Measurements from ENCODE around the gene B3GALNT2. TPM values are rescaled to one million over a fixed set of nuclear protein-coding genes. Genes with fewer than 3 reads are reported as not detected.

Gene B3GALNT2
- total RNA-seq, 1 experiment from 2014 or later: 60.6 TPM

- CTCF ChIA-PET: no interaction called here
- no peaks in the 10 kb centered on the region for H3K4me1 ChIP-seq (replicated peaks; ENCODE audit: insufficient read depth)
- DNase-seq: no peak
- H3K79me2 ChIP-seq (ENCODE audit: low read depth): no peaks in the 10 kb centered on the region
- no peaks in the 10 kb centered on the region; the same call in 1 of the 2 replicates for H3F3A ChIP-seq (ENCODE audit: insufficient read depth, low read depth)
- no peaks in the 10 kb centered on the region for H4K20me1 ChIP-seq (ENCODE audit: insufficient read depth)
- H3K4me2 ChIP-seq: no peak overlapping the region
- H3K27ac ChIP-seq: no peak overlapping the region
- 0 out of 2 replicates have a peak, but pooled peaks cover 1% of the 10 kb centered on the region for H3K36me3 ChIP-seq (ENCODE audit: low read depth)
- H3K4me3 ChIP-seq: no peak overlapping the region
- no peaks in the 10 kb centered on the region for H3K27me3 ChIP-seq (ENCODE audit: insufficient read depth, low read depth)
- H2AFZ ChIP-seq: no peak overlapping the region
- H3K9me2 ChIP-seq (ENCODE audit: insufficient read depth): no peaks in the 10 kb centered on the region
- no TSS peak for BruUV-seq (replicated peaks)
- TF ChIP-seq, protein P1, sequence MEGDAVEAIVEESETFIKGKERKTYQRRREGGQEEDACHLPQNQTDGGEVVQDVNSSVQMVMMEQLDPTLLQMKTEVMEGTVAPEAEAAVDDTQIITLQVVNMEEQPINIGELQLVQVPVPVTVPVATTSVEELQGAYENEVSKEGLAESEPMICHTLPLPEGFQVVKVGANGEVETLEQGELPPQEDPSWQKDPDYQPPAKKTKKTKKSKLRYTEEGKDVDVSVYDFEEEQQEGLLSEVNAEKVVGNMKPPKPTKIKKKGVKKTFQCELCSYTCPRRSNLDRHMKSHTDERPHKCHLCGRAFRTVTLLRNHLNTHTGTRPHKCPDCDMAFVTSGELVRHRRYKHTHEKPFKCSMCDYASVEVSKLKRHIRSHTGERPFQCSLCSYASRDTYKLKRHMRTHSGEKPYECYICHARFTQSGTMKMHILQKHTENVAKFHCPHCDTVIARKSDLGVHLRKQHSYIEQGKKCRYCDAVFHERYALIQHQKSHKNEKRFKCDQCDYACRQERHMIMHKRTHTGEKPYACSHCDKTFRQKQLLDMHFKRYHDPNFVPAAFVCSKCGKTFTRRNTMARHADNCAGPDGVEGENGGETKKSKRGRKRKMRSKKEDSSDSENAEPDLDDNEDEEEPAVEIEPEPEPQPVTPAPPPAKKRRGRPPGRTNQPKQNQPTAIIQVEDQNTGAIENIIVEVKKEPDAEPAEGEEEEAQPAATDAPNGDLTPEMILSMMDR (conservative IDR thresholded peaks at IDR 0.05): no peak
- TF ChIP-seq EZH2 (IDR thresholded peaks at IDR 0.05; ENCODE audit: low read depth): no peak
- no peaks in the 10 kb centered on the region for H3K9me3 ChIP-seq (ENCODE audit: insufficient read depth, low read depth)
- POLR2A ChIA-PET (ENCODE audit: unreplicated experiment): no interaction called here
- intact Hi-C loops (cut with micrococcal nuclease; ENCODE audit: unreplicated experiment): no loop called here
Observed at GRCh38 chr1:235429143-235429542, 75.1 kb downstream of the B3GALNT2 start.

- Histone ChIP-seq H3K4me3 (no peak overlapping the region), H3K4me1 (replicated peaks; ENCODE audit: insufficient read depth) (no peaks in the 10 kb centered on the region), H3K4me2 (no peak overlapping the region), H3F3A (ENCODE audit: insufficient read depth, low read depth) (no peaks in the 10 kb centered on the region; the same call in 1 of the 2 replicates), H4K20me1 (ENCODE audit: insufficient read depth) (no peaks in the 10 kb centered on the region), H3K9me2 (ENCODE audit: insufficient read depth) (no peaks in the 10 kb centered on the region), H3K79me2 (ENCODE audit: low read depth) (no peaks in the 10 kb centered on the region), H3K27ac (no peak overlapping the region), H3K36me3 (ENCODE audit: low read depth) (no peaks in the 10 kb centered on the region), H3K9me3 (ENCODE audit: insufficient read depth, low read depth) (no peaks in the 10 kb centered on the region), H3K27me3 (ENCODE audit: insufficient read depth, low read depth) (no peaks in the 10 kb centered on the region), H2AFZ (no peak overlapping the region)
- POLR2A ChIA-PET (ENCODE audit: unreplicated experiment): no interaction called here
- TF ChIP-seq, protein P1 (conservative IDR thresholded peaks at IDR 0.05): no peak
- no peak for TF ChIP-seq EZH2 (IDR thresholded peaks at IDR 0.05; ENCODE audit: low read depth)
- DNase-seq: no peak
- BruUV-seq (replicated peaks): no TSS peak
- CTCF ChIA-PET: no interaction called here
- intact Hi-C loops (cut with micrococcal nuclease; ENCODE audit: unreplicated experiment): no loop called here
Observed at GRCh38 chr1:235427447-235427846, 76.8 kb downstream of the B3GALNT2 start.

DNA sequence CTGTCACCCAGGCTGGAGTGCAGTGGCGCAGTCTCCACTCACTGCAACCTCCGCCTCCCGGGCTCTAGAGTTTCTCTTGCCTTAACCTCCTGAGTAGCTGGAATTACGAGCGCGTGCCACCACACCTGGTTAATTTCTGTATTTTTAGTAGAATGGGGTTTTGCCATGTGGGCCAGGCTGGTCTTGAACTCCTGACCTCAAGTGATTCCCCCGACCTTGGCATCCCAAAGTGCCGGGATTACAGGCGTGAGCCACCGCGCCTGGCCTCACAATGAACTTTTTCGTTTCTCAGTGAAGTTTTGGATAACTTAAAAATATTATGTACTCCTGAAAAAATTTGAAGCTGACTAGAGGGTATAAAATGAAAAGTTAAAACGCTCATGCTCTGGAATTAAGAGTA lies 77.6 kb downstream of the B3GALNT2 start:
- Histone ChIP-seq H3K4me2 (no peak overlapping the region), H3K4me3 (no peak overlapping the region), H3F3A (ENCODE audit: insufficient read depth, low read depth) (no peaks in the 10 kb centered on the region; the same call in 1 of the 2 replicates), H3K4me1 (replicated peaks; ENCODE audit: insufficient read depth) (no peaks in the 10 kb centered on the region), H3K9me3 (ENCODE audit: insufficient read depth, low read depth) (no peaks in the 10 kb centered on the region), H4K20me1 (ENCODE audit: insufficient read depth) (no peaks in the 10 kb centered on the region), H3K9me2 (ENCODE audit: insufficient read depth) (no peaks in the 10 kb centered on the region), H3K36me3 (ENCODE audit: low read depth) (no peaks in the 10 kb centered on the region), H3K79me2 (ENCODE audit: low read depth) (no peaks in the 10 kb centered on the region), H2AFZ (no peak overlapping the region), H3K27me3 (ENCODE audit: insufficient read depth, low read depth) (no peaks in the 10 kb centered on the region), H3K27ac (no peak overlapping the region)
- CTCF ChIA-PET: no interaction called here
- TF ChIP-seq, protein P1 (conservative IDR thresholded peaks at IDR 0.05): no peak
- no peak for TF ChIP-seq EZH2 (IDR thresholded peaks at IDR 0.05; ENCODE audit: low read depth)
- intact Hi-C loops (cut with micrococcal nuclease; ENCODE audit: unreplicated experiment): no loop called here
- POLR2A ChIA-PET (ENCODE audit: unreplicated experiment): no interaction called here
- BruUV-seq (replicated peaks): no TSS peak
- DNase-seq: no peak
